Fibroblast of mammary gland (primary cell): Measurements from ENCODE around the gene NTM.

Experiments
- DNase-seq: peaks from one replicate; pipeline ENCODE4 v3.0.0-alpha.2; 2010; ENCODE audit warnings: low read depth
- H3K4me3 ChIP-seq: 2 replicates; pipeline ENCODE4 v1.5.1; 2011; ENCODE audit warnings: low read depth, mild to moderate bottlenecking, low read length, moderate library complexity; ENCODE audit not compliant: control insufficient read depth
- CTCF ChIP-seq: conservative IDR thresholded peaks from 2 replicates; pipeline ENCODE4 v1.5.1; 2011; ENCODE audit warnings: low read depth, low read length, inconsistent platforms; ENCODE audit not compliant: control insufficient read depth, insufficient read depth

The NTM gene

GRCh38 chr11:132244846-132245245, 874.4 kb downstream of the NTM start:
- TF ChIP-seq CTCF = no peak
- DNase-seq = no peak
- H3K4me3 ChIP-seq = no peak overlapping the region

GRCh38 chr11:132245403-132246385, 875.3 kb downstream of the NTM start:
- no peak overlapping the region for H3K4me3 ChIP-seq
- TF ChIP-seq CTCF = no peak
- DNase-seq = no peak

GRCh38 chr11:132248580-132248979, 878.2 kb downstream of the NTM start:
- no peak overlapping the region for H3K4me3 ChIP-seq
- no peak for TF ChIP-seq CTCF
- no peak for DNase-seq

GRCh38 chr11:132249256-132249655, 878.8 kb downstream of the NTM start:
- H3K4me3 ChIP-seq = no peak overlapping the region
- DNase-seq = no peak
- TF ChIP-seq CTCF = no peak

GRCh38 chr11:132251061-132251460, 880.6 kb downstream of the NTM start:
- no peak for DNase-seq
- TF ChIP-seq CTCF = no peak

GRCh38 chr11:132253469-132254264, 883.3 kb downstream of the NTM start:
- TF ChIP-seq CTCF = no peak
- H3K4me3 ChIP-seq = no peak overlapping the region

More at GRCh38 chr11:132251061-132251460, 880.6 kb downstream of the NTM start:
- H3K4me3 ChIP-seq = no peak overlapping the region

More at GRCh38 chr11:132253469-132254264, 883.3 kb downstream of the NTM start:
- no peak for DNase-seq
